Ramos (cell line): ENCODE data around the gene HKDC1.
"Not testable (repeated sequence)": the region's sequence is repeated elsewhere in the genome, so short reads cannot be mapped to it uniquely, and the experiment has no call there.

Experiments
- in situ Hi-C: fragments of 300-500 bp; cut with MboI; formaldehyde crosslinking; loops from one replicate; pipeline ENCODE4 v1.14.3; 2022; ENCODE audit warnings: low sequenced_read_pairs; ENCODE audit not compliant: unreplicated experiment

Gene HKDC1

GRCh38 chr10:69220041-69220451 is at the start of gene HKDC1:
Gene HKDC1 (plus strand): TSS chr10:69220332. CDS start chr10:69220436, 104 bp downstream.
- in situ Hi-C loops = no loop called here

- in situ Hi-C loops = no loop called here
These were observed 47.7 kb upstream of the HKDC1 start for GRCh38 chr10:69172241-69172982.

GRCh38 chr10:69175326-69175725 is 44.8 kb upstream of the HKDC1 start:
- in situ Hi-C loops = not testable (repeated sequence)

- in situ Hi-C loops = no loop called here
These were observed 43.3 kb upstream of the HKDC1 start for GRCh38 chr10:69176823-69177222.

GRCh38 chr10:69179089-69179742 is 40.9 kb upstream of the HKDC1 start:
- in situ Hi-C loops = no loop called here

GRCh38 chr10:69179743-69180524 is 40.2 kb upstream of the HKDC1 start, which contains the start of gene SUPV3L1:
Gene SUPV3L1 (plus strand): TSS chr10:69180234. CDS start chr10:69180292, 58 bp downstream.
- in situ Hi-C loops = no loop called here

- in situ Hi-C loops = no loop called here
These were observed 39.5 kb upstream of the HKDC1 start for GRCh38 chr10:69180525-69181204.

- in situ Hi-C loops = no loop called here
These were observed 38.7 kb upstream of the HKDC1 start for GRCh38 chr10:69181433-69181832.

- in situ Hi-C loops = no loop called here
These were observed 38.1 kb upstream of the HKDC1 start for GRCh38 chr10:69182005-69182404.

GRCh38 chr10:69186524-69186923 is 33.6 kb upstream of the HKDC1 start:
- in situ Hi-C loops = no loop called here

GRCh38 chr10:69201045-69201444 is 19.1 kb upstream of the HKDC1 start:
- in situ Hi-C loops = no loop called here

GRCh38 chr10:69202332-69202731 is 17.8 kb upstream of the HKDC1 start:
- in situ Hi-C loops = no loop called here

GRCh38 chr10:69208761-69209160 is 11.4 kb upstream of the HKDC1 start:
- in situ Hi-C loops = no loop called here

- in situ Hi-C loops = no loop called here
These were observed 10.2 kb upstream of the HKDC1 start for GRCh38 chr10:69209787-69210484.

GRCh38 chr10:69211104-69211503 is 9.0 kb upstream of the HKDC1 start:
- in situ Hi-C loops = no loop called here

GRCh38 chr10:69211524-69211923 is 8.6 kb upstream of the HKDC1 start:
- in situ Hi-C loops = no loop called here

- in situ Hi-C loops = no loop called here
These were observed 6.4 kb upstream of the HKDC1 start for GRCh38 chr10:69213591-69214311.

- in situ Hi-C loops = no loop called here
These were observed 5.4 kb upstream of the HKDC1 start for GRCh38 chr10:69214666-69215131.
